Fibroblast of skin of left quadriceps (primary cell): ENCODE results near the gene KCNT2.

Source experiments
- DNase-seq, 2 experiments: peaks; one replicate each; pipeline ENCODE4 v3.0.0-alpha.2; 2013; ENCODE audit warnings: low read depth in 2 of 2

KCNT2 gene

GRCh38 chr1:196401452-196401833, 206.8 kb downstream of the KCNT2 start:
- no peak for DNase-seq

- peak; percentile 16 to 29 for DNase-seq
Measured at GRCh38 chr1:196400478-196401451, 207.5 kb downstream of the KCNT2 start.

GRCh38 chr1:196399713-196400112, 208.5 kb downstream of the KCNT2 start:
- no peak for DNase-seq

- peak in 1 of 2 experiments; percentile 14 for DNase-seq
Measured at GRCh38 chr1:196393742-196394141, 214.5 kb downstream of the KCNT2 start.

- no peak for DNase-seq
Measured at GRCh38 chr1:196393282-196393681, 215.0 kb downstream of the KCNT2 start.

- DNase-seq = peak; percentile 10 to 15
Measured at GRCh38 chr1:196387766-196388165, 220.5 kb downstream of the KCNT2 start.

GRCh38 chr1:196385109-196385508, 223.1 kb downstream of the KCNT2 start:
- DNase-seq = no peak

- no peak for DNase-seq
Measured at GRCh38 chr1:196382383-196382782, 225.9 kb downstream of the KCNT2 start.

GRCh38 chr1:196381544-196381943, 226.7 kb downstream of the KCNT2 start:
- no peak for DNase-seq

GRCh38 chr1:196380316-196380715, 227.9 kb downstream of the KCNT2 start:
- no peak for DNase-seq

- no peak for DNase-seq
Measured at GRCh38 chr1:196377811-196378210, 230.4 kb downstream of the KCNT2 start.

- no peak for DNase-seq
Measured at GRCh38 chr1:196376630-196377328, 231.5 kb downstream of the KCNT2 start.

- DNase-seq = no peak
Measured at GRCh38 chr1:196373798-196374197, 234.4 kb downstream of the KCNT2 start.

- peak; percentile 12 to 15 for DNase-seq
Measured at GRCh38 chr1:196372896-196373536, 235.2 kb downstream of the KCNT2 start.

GRCh38 chr1:196367838-196368237, 240.4 kb downstream of the KCNT2 start:
- DNase-seq = no peak

GRCh38 chr1:196366817-196367495, 241.3 kb downstream of the KCNT2 start:
- no peak for DNase-seq

- no peak for DNase-seq
Measured at GRCh38 chr1:196361112-196361714, 247.0 kb downstream of the KCNT2 start.

GRCh38 chr1:196357913-196358312, 250.3 kb downstream of the KCNT2 start:
- DNase-seq = no peak

- peak; percentile 3 to 12 for DNase-seq
Measured at GRCh38 chr1:196355206-196355786, 252.9 kb downstream of the KCNT2 start.

- no peak for DNase-seq
Measured at GRCh38 chr1:196344453-196344852, 263.8 kb downstream of the KCNT2 start.

GRCh38 chr1:196324345-196324744, 283.9 kb downstream of the KCNT2 start:
- no peak for DNase-seq
